HUES6 (cell line): ENCODE data around the gene MECR.

ENCODE experiments used
- H3K27ac ChIP-seq: 2 replicates; pipeline ENCODE4 v1.7.0; 2013; ENCODE audit warnings: low read depth, mild to moderate bottlenecking, low read length, inconsistent platforms
- H3K27me3 ChIP-seq: 2 replicates; pipeline ENCODE4 v1.6.1; 2013; ENCODE audit warnings: low read length; ENCODE audit not compliant: control insufficient read depth, insufficient read depth
- H3K36me3 ChIP-seq: 2 replicates; pipeline ENCODE4 v1.6.1; 2013; ENCODE audit warnings: low read length; ENCODE audit not compliant: control insufficient read depth, insufficient read depth
- H3K4me1 ChIP-seq: 2 replicates; pipeline ENCODE4 v1.6.1; 2013; ENCODE audit warnings: low read length; ENCODE audit not compliant: control insufficient read depth, insufficient read depth
- H3K4me3 ChIP-seq: 2 replicates; pipeline ENCODE4 v1.5.1; 2013; ENCODE audit warnings: low read depth, low read length
- H3K9ac ChIP-seq: one replicate; pipeline ENCODE4 v1.6.1; 2013; ENCODE audit warnings: mild to moderate bottlenecking, low read length
- H3K9me3 ChIP-seq: 2 replicates; pipeline ENCODE4 v1.6.1; 2013; ENCODE audit warnings: low read depth, low read length; ENCODE audit not compliant: control insufficient read depth, insufficient read depth

Gene MECR

DNA sequence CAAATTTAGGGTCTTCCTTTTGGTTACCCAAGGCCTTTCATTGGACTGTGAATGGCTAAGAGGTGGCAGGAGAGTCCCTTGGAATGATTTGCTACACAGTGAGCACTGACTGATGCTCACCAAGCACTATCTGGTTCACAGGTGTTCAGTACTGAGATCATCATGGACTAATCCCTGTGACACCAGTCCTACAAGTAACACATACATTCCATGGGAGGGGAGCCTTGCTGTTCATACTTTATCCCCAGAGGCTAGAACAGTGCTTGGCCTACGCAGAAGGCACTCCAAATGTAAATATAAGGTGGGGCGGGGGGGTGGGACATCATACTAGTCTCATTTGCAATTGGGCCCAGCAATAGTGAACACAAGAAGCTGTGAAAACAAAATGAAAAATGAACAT is 86.6 kb downstream of the MECR start:
- Histone ChIP-seq H3K4me3 (no peak overlapping the region), H3K27me3 (no peaks in the 10 kb centered on the region), H3K36me3 (peaks cover 47% of the 10 kb centered on the region), H3K4me1 (no peaks in the 10 kb centered on the region), H3K9me3 (no peaks in the 10 kb centered on the region), H3K9ac (no peak overlapping the region), H3K27ac (no peak overlapping the region)

- Histone ChIP-seq H3K4me1 (no peaks in the 10 kb centered on the region), H3K9ac (no peak overlapping the region), H3K4me3 (no peak overlapping the region), H3K9me3 (no peaks in the 10 kb centered on the region), H3K27ac (no peak overlapping the region), H3K36me3 (peaks cover 32% of the 10 kb centered on the region), H3K27me3 (no peaks in the 10 kb centered on the region)
These were observed 88.0 kb downstream of the MECR start for GRCh38 chr1:29142714-29143113.
